GM08714 (cell line): ENCODE measurements around the gene NSMF.

Experiments
- H3K4me3 ChIP-seq: fragments of 200-500 bp; sonication (Bioruptor generic); 2 replicates; pipeline ENCODE4 v1.5.1; 2014; ENCODE audit warnings: mild to moderate bottlenecking, low read length, inconsistent platforms
- ZNF274 ChIP-seq: IDR thresholded peaks from 2 replicates; pipeline ENCODE4 v1.6.1; 2012; ENCODE audit warnings: mild to moderate bottlenecking, low read depth, low read length

Gene NSMF

DNA sequence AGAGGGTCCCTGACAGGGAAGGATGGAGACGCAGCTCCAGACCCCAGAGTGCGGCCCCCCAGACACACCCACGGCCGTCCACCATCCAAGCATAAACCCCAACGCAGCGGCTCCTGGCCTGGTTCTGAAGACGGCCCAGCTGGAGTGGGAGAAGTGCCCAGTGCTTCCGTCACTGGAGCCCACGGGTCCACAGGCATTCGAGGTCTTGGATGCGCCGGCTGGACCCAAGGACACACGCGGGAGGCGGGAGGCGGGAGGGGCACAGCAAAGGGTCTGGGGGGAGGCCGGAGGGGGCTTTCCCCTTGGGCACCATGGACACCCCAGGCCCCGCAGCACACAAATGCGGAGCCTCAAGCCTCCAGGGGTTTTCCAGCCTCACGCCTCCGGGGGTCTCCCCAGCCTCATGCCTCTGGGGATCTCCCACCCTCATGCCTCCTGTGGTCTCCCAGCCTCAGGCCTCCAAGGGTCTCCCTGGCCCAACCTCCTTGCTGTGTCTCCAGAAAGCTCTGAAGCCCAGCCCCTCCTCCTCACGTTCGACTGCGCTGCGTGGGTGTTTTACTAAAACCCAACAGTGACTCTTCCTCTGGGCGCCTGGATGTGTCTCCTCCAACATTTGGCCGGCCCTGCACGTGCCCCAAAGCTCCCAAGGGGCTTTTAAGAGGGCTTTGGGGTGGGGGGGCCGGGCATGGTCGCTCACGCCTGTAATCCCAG, 51.4 kb downstream of the NSMF start:
- no peak overlapping the region for H3K4me3 ChIP-seq
- TF ChIP-seq ZNF274 = no peak

DNA sequence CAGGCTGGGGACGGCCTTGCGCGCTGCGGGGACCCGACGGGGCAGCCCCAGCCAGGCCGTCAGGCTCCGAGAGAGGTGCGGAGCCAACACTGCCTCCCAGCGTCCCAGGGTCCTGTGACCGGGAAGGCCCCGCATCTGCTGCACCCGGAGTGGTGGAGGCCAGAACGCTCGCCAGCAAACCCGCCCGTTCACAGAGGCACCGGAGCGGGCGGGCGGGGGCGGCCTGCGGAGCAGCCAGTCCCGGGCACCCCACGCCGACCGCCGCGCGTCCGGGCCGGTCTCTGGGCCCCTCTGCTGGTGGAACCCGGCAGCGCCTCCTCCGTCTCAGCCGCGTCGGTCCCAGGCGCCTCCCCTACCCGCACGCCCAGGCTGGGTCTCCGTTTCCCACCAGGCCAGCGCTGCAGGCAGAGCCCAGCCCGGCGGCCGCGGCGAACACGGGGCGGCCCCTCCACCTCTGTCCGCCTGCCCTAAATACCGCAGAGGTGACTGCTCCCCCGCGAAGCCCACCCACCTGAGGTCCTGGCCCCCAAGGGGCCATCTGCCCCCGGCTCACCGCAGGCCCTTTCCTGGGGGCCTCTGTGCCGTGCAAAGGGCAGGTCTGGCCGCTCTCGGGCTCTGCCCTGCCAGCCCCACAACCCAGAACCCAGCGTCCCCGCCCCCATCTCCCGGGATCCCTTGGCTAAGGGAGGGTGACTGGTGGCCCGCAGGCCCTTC, 52.1 kb downstream of the NSMF start:
- TF ChIP-seq ZNF274 = no peak
- no peak overlapping the region for H3K4me3 ChIP-seq

DNA sequence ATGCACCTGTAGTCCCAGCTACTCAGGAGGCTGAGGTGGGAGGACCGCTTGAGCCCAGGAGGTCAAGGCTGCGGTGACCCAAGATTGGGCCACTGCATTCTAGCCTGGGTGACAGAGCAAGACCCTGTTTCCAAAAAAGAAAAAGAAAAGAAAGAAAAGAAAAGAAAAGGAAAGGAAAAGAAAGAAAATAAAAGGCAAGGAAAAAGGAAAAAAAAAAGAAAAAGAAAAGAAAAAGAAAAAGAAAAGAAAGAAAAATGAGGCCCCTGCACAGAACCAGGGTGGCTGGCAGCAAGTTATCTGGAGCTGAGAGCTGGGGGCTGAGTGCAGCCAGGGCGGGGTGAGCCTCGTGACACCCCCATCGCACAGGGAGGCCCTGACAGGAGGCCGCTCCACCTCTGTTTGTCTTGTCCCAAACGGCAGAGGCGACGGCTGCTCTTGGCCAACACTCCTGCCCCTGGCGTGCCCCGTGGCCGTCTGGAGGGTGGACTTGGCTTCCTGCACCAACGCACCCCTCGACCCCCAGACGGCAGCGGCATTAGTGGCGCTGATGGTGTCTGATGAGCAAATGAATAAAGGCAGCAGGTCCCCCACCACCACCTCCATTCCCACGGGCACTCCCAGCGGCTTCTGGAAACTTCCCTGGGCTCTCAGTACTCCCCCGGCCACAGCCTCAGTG, 52.9 kb downstream of the NSMF start:
- no peak for TF ChIP-seq ZNF274
- H3K4me3 ChIP-seq = no peak overlapping the region

DNA sequence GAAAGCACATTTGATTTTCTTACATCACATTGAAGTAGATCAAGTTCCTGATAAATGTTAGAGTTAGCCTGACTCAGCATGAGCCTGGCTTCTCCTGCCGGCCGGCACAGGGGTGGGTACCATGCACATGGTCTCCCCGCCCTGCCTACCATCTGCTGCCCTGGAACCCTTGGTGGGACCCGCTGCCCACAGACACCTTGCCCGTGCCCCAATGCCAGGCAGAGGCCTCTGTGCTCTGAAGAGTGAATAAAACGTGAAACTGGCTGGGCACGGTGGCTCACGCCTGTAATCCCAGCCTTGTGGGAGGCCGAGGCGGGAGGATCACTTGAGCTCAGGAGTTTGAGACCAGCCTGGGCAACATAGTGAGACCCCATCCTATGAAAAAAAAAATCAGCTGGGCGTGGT, 53.5 kb downstream of the NSMF start:
- TF ChIP-seq ZNF274 = no peak
- no peak overlapping the region for H3K4me3 ChIP-seq

- TF ChIP-seq ZNF274 = no peak
- H3K4me3 ChIP-seq = no peak overlapping the region
These were observed 54.1 kb downstream of the NSMF start for GRCh38 chr9:137404961-137405567.

GRCh38 chr9:137403269-137403668, 55.9 kb downstream of the NSMF start:
- no peak overlapping the region for H3K4me3 ChIP-seq
- TF ChIP-seq ZNF274 = no peak

GRCh38 chr9:137402746-137403145, 56.4 kb downstream of the NSMF start:
- TF ChIP-seq ZNF274 = no peak

GRCh38 chr9:137398561-137399468, 60.3 kb downstream of the NSMF start:
- no peak overlapping the region for H3K4me3 ChIP-seq
- TF ChIP-seq ZNF274 = no peak

More at GRCh38 chr9:137402746-137403145, 56.4 kb downstream of the NSMF start:
- H3K4me3 ChIP-seq = no peak overlapping the region

GRCh38 chr9:137397675-137398423, 61.3 kb downstream of the NSMF start:
- no peak overlapping the region for H3K4me3 ChIP-seq
- TF ChIP-seq ZNF274 = no peak
